HEK293 (cell line): ENCODE data around the gene RPS19.

Source experiments
- CTCF ChIA-PET: fragments of 350-600 bp; formaldehyde crosslinking; extraction: SDS; loops from one replicate; lab custom pipeline; 2021; ENCODE audit warnings: antibody characterized with exemption; lab: Yijun Ruan, JAX
- POLR2A ChIA-PET: fragments of 300-600 bp; formaldehyde crosslinking; extraction: SDS; loops from one replicate; lab custom pipeline; 2020; ENCODE audit warnings: antibody characterized with exemption, inconsistent platforms; lab: Yijun Ruan, JAX
- H3K27ac ChIP-seq: fragments of 200-500 bp; sonication (Bioruptor generic); 2 replicates; pipeline ENCODE4 v1.5.1; 2014; ENCODE audit warnings: low read depth, low read length, control low read depth, inconsistent platforms; ENCODE audit errors: extremely low read depth
- H3K36me3 ChIP-seq, 2 experiments: fragments of 200-500 bp in 1 of 2; sonication (Bioruptor generic) in 1 of 2; 1 replicate in 1 of 2; 2 replicates in 1 of 2; pipeline ENCODE4 v1.5.1; 2014 to 2017; ENCODE audit warnings: inconsistent platforms in 2 of 2, low read length in 2 of 2; ENCODE audit not compliant: control insufficient read depth in 2 of 2, insufficient read depth in 1 of 2
- H3K4me1 ChIP-seq: fragments of 200-500 bp; sonication (Bioruptor generic); 2 replicates; pipeline ENCODE4 v1.5.1; 2014; ENCODE audit warnings: mild to moderate bottlenecking, low read length, inconsistent platforms; ENCODE audit not compliant: control insufficient read depth, insufficient read depth
- H3K4me3 ChIP-seq: 2 replicates; pipeline ENCODE4 v1.5.1; 2011; ENCODE audit warnings: low read depth, mild to moderate bottlenecking, control low read depth, low read length, moderate library complexity
- H3K9me3 ChIP-seq: fragments of 200-500 bp; sonication (Bioruptor generic); 2 replicates; pipeline ENCODE4 v1.5.1; 2014; ENCODE audit warnings: low read depth, low read length, inconsistent platforms; ENCODE audit not compliant: control insufficient read depth, insufficient read depth
- GLI4 ChIP-seq: fragments of 450-650 bp; formaldehyde crosslinking; IDR thresholded peaks from 2 replicates; pipeline ENCODE4 v1.5.1; 2016; ENCODE audit warnings: missing biosample characterization, missing genetic modification characterization
- GLIS1 ChIP-seq: fragments of 450-650 bp; formaldehyde crosslinking; IDR thresholded peaks from 2 replicates; pipeline ENCODE4 v1.5.1; 2016; ENCODE audit warnings: missing biosample characterization, missing genetic modification characterization
- GLIS2 ChIP-seq: fragments of 450-650 bp; formaldehyde crosslinking; IDR thresholded peaks from 2 replicates; pipeline ENCODE4 v1.5.1; 2016; ENCODE audit warnings: missing biosample characterization, missing genetic modification characterization
- HOXC10 ChIP-seq: sonication (generic); formaldehyde crosslinking; IDR thresholded peaks from 2 replicates; pipeline ENCODE4 v1.8.1; 2023; ENCODE audit warnings: mild to moderate bottlenecking, missing genetic modification reagents
- MEIS1 ChIP-seq: sonication (generic); formaldehyde crosslinking; IDR thresholded peaks from 2 replicates; pipeline ENCODE4 v1.8.1; 2022; ENCODE audit warnings: missing genetic modification reagents, mild to moderate bottlenecking, borderline replicate concordance
- MYNN ChIP-seq: fragments of 450-650 bp; formaldehyde crosslinking; IDR thresholded peaks from 2 replicates; pipeline ENCODE4 v1.5.1; 2016; ENCODE audit warnings: missing biosample characterization, missing genetic modification characterization, borderline replicate concordance
- PRDM1 ChIP-seq: fragments of 450-650 bp; formaldehyde crosslinking; IDR thresholded peaks from 2 replicates; pipeline ENCODE4; 2016; ENCODE audit warnings: missing biosample characterization, missing genetic modification characterization
- PRDM4 ChIP-seq: fragments of 450-650 bp; formaldehyde crosslinking; IDR thresholded peaks from 2 replicates; pipeline ENCODE4 v1.5.1; 2017; ENCODE audit warnings: missing biosample characterization, missing genetic modification characterization
- SCRT2 ChIP-seq: fragments of 450-650 bp; formaldehyde crosslinking; IDR thresholded peaks from 2 replicates; pipeline ENCODE4 v1.5.1; 2016; ENCODE audit warnings: missing biosample characterization, missing genetic modification characterization
- SP3 ChIP-seq: fragments of 450-650 bp; formaldehyde crosslinking; IDR thresholded peaks from 2 replicates; pipeline ENCODE4 v1.5.1; 2016; ENCODE audit warnings: missing biosample characterization, missing genetic modification characterization
- WT1 ChIP-seq: fragments of 450-650 bp; formaldehyde crosslinking; IDR thresholded peaks from 2 replicates; pipeline ENCODE4 v1.5.1; 2016; ENCODE audit warnings: missing biosample characterization, missing genetic modification characterization
- ZBTB44 ChIP-seq: fragments of 450-650 bp; IDR thresholded peaks from 2 replicates; pipeline ENCODE4 v1.5.1; 2018; ENCODE audit warnings: missing biosample characterization, mild to moderate bottlenecking, missing genetic modification characterization
- ZNF221 ChIP-seq: fragments of 450-650 bp; formaldehyde crosslinking; IDR thresholded peaks from 2 replicates; pipeline ENCODE4 v1.5.1; 2017; ENCODE audit warnings: missing biosample characterization, missing genetic modification characterization, borderline replicate concordance
- ZNF248 ChIP-seq: fragments of 450-650 bp; formaldehyde crosslinking; IDR thresholded peaks from 2 replicates; pipeline ENCODE4 v1.5.1; 2017; ENCODE audit warnings: missing biosample characterization, missing genetic modification characterization
- ZNF335 ChIP-seq: fragments of 450-650 bp; formaldehyde crosslinking; conservative IDR thresholded peaks from 2 replicates; pipeline ENCODE4 v1.5.1; 2016; ENCODE audit warnings: missing biosample characterization, missing genetic modification characterization
- ZNF37A ChIP-seq: fragments of 450-650 bp; IDR thresholded peaks from 2 replicates; pipeline ENCODE4 v1.5.1; 2018; ENCODE audit warnings: missing biosample characterization, missing genetic modification characterization
- ZNF473 ChIP-seq: fragments of 450-650 bp; formaldehyde crosslinking; IDR thresholded peaks from 2 replicates; pipeline ENCODE4 v1.5.1; 2017; ENCODE audit warnings: missing biosample characterization, missing genetic modification characterization
- ZNF544 ChIP-seq: fragments of 450-650 bp; formaldehyde crosslinking; IDR thresholded peaks from 2 replicates; pipeline ENCODE4 v1.5.0; 2017; ENCODE audit warnings: missing biosample characterization, missing genetic modification characterization
- ZNF600 ChIP-seq: fragments of 450-650 bp; formaldehyde crosslinking; IDR thresholded peaks from 2 replicates; pipeline ENCODE4 v1.5.1; 2016; ENCODE audit warnings: missing biosample characterization, missing genetic modification characterization
- ZNF768 ChIP-seq: fragments of 450-650 bp; formaldehyde crosslinking; IDR thresholded peaks from 2 replicates; pipeline ENCODE4 v1.5.1; 2018; ENCODE audit warnings: missing biosample characterization, mild to moderate bottlenecking, missing genetic modification characterization
- ZSCAN30 ChIP-seq: fragments of 450-650 bp; IDR thresholded peaks from 2 replicates; pipeline ENCODE4 v1.5.1; 2018; ENCODE audit warnings: missing biosample characterization, mild to moderate bottlenecking, missing genetic modification characterization, moderate library complexity
- TF ChIP-seq, protein P1 (sequence below): fragments of 450-650 bp; IDR thresholded peaks from 2 replicates; pipeline ENCODE4 v1.5.1; 2018; ENCODE audit warnings: missing biosample characterization, missing genetic modification characterization
- TF ChIP-seq, protein P2 (sequence below): fragments of 450-650 bp; formaldehyde crosslinking; IDR thresholded peaks from 2 replicates; pipeline ENCODE4 v1.5.1; 2017; ENCODE audit warnings: missing biosample characterization, missing genetic modification characterization
- TF ChIP-seq, protein P3 (sequence below): fragments of 450-650 bp; formaldehyde crosslinking; IDR thresholded peaks from 2 replicates; pipeline ENCODE4 v1.5.1; 2017; ENCODE audit warnings: missing biosample characterization, mild to moderate bottlenecking, missing genetic modification characterization, moderate library complexity

Gene RPS19

DNA sequence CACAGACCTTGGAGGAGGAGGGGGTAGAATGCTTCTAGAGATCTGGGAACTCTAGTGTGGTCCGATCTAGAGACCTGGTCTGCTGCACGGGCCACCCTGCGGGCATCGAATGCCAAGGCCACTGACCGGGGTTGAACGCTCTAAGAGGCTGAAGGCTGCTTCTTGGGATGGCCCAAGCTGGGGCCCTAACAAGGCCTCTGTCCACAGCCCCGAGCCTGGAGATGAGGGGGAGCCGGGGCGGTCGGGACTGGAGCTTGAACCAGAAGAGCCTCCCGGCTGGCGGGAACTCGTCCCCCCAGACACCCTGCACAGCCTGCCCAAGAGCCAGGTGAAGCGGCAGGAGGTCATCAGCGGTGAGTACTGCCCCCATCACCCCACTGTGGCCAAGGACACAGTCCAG is 38.2 kb downstream of the RPS19 start:
- TF ChIP-seq PRDM1 (tag by site-specific recombination) (no peak), GLI4 (tag by site-specific recombination) (peak; percentile 89; the same call in 1 of the 2 replicates)
- TF ChIP-seq, protein P1, sequence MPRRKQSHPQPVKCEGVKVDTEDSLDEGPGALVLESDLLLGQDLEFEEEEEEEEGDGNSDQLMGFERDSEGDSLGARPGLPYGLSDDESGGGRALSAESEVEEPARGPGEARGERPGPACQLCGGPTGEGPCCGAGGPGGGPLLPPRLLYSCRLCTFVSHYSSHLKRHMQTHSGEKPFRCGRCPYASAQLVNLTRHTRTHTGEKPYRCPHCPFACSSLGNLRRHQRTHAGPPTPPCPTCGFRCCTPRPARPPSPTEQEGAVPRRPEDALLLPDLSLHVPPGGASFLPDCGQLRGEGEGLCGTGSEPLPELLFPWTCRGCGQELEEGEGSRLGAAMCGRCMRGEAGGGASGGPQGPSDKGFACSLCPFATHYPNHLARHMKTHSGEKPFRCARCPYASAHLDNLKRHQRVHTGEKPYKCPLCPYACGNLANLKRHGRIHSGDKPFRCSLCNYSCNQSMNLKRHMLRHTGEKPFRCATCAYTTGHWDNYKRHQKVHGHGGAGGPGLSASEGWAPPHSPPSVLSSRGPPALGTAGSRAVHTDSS: no peak

DNA sequence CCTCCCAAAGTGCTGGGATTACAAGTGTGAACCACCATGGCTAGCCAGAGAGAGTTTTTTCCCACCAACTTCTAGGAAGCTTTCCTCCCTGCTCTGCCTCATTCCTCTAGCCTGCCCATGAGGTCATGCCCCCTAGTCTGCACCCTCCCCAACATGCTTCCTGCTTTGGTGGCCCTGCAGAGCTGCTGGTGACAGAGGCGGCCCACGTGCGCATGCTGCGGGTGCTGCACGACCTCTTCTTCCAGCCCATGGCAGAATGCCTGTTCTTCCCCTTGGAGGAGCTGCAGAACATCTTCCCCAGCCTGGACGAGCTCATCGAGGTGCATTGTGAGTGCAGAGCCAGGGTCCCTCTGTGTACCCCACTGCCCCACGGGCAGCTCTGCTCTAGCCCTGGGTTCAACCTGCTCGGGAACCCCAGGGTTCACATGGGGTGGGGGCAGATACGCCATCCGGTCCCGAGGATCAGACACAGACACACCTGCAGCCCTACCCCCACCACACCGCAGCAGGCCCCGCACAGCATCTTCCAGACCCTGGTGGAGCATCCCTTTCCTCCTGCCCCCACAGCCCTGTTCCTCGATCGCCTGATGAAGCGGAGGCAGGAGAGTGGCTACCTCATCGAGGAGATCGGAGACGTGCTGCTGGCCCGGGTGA is 41.8 kb downstream of the RPS19 start:
- Histone ChIP-seq H3K9me3 (no peaks in the 10 kb centered on the region), H3K36me3 (peaks cover 49 to 70% of the 10 kb centered on the region in 2 experiments), H3K4me1 (no peaks in the 10 kb centered on the region), H3K4me3 (no peak overlapping the region), H3K27ac (0 out of 2 replicates have a peak overlapping the region, but pooled peaks have one; percentile 16)
- ChIA-PET CTCF (interaction anchor here (0.6 to 1.8 kb wide), 2 partner anchors 28 to 96 kb away, joined by 4 to 6 read pairs; no protein-coding TSS in a partner anchor), POLR2A (interaction anchor here (0.6 to 2.2 kb wide), 4 partner anchors 29 to 577 kb away, joined by 3 to 7 read pairs (median 4); partner anchors contain the start of gene RPS19)
- TF ChIP-seq ZNF600 (tag by site-specific recombination): peak; percentile 65
- TF ChIP-seq HOXC10 (CRISPR knock-in tag): no peak
- TF ChIP-seq, protein P2, sequence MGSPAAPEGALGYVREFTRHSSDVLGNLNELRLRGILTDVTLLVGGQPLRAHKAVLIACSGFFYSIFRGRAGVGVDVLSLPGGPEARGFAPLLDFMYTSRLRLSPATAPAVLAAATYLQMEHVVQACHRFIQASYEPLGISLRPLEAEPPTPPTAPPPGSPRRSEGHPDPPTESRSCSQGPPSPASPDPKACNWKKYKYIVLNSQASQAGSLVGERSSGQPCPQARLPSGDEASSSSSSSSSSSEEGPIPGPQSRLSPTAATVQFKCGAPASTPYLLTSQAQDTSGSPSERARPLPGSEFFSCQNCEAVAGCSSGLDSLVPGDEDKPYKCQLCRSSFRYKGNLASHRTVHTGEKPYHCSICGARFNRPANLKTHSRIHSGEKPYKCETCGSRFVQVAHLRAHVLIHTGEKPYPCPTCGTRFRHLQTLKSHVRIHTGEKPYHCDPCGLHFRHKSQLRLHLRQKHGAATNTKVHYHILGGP (tag by site-specific recombination): no peak
- no peak for TF ChIP-seq ZNF37A (tag by site-specific recombination)
- no peak for TF ChIP-seq ZNF473 (tag by site-specific recombination)
- TF ChIP-seq ZNF335: no peak
- TF ChIP-seq ZBTB44 (tag by site-specific recombination): no peak
- TF ChIP-seq ZNF248 (tag by site-specific recombination): no peak
- 0 out of 2 replicates have a peak, but pooled peaks have one; percentile 28 for TF ChIP-seq GLIS2 (tag by site-specific recombination)
- TF ChIP-seq PRDM4 (tag by site-specific recombination): no peak
- TF ChIP-seq MEIS1: no peak
- TF ChIP-seq ZNF768: no peak
- no peak for TF ChIP-seq ZNF221 (tag by site-specific recombination)
- no peak for TF ChIP-seq SP3 (tag by site-specific recombination)
- TF ChIP-seq GLIS1: peak; percentile 24; the same call in 1 of the 2 replicates
- no peak for TF ChIP-seq MYNN (tag by site-specific recombination)
- no peak for TF ChIP-seq ZNF544 (tag by site-specific recombination)
- TF ChIP-seq SCRT2 (tag by site-specific recombination): no peak
- TF ChIP-seq ZSCAN30 (tag by site-specific recombination): no peak
- TF ChIP-seq, protein P3, sequence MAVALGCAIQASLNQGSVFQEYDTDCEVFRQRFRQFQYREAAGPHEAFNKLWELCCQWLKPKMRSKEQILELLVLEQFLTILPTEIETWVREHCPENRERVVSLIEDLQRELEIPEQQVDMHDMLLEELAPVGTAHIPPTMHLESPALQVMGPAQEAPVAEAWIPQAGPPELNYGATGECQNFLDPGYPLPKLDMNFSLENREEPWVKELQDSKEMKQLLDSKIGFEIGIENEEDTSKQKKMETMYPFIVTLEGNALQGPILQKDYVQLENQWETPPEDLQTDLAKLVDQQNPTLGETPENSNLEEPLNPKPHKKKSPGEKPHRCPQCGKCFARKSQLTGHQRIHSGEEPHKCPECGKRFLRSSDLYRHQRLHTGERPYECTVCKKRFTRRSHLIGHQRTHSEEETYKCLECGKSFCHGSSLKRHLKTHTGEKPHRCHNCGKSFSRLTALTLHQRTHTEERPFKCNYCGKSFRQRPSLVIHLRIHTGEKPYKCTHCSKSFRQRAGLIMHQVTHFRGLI: no peak
- TF ChIP-seq WT1 (tag by site-specific recombination): no peak

More for the DNA sequence above, 38.2 kb downstream of the RPS19 start:
- POLR2A ChIA-PET: interaction anchor here (1.1 kb wide), 1 partner anchor 10 kb away, joined by 4 read pairs; no protein-coding TSS in a partner anchor
- Histone ChIP-seq H3K9me3 (no peaks in the 10 kb centered on the region), H3K4me1 (no peaks in the 10 kb centered on the region), H3K4me3 (no peak overlapping the region), H3K36me3 (peaks cover 57 to 58% of the 10 kb centered on the region in 2 experiments), H3K27ac (no peak overlapping the region; the same call in 1 of the 2 replicates)
- CTCF ChIA-PET: interaction anchor here (0.6 to 0.9 kb wide), 4 partner anchors 12 to 338 kb away, joined by 3 to 6 read pairs (median 4); no protein-coding TSS in a partner anchor
